ENCODE measurements around the gene MPG. TPM values are rescaled to one million over a fixed set of nuclear protein-coding genes. Genes with fewer than 3 reads are reported as not detected.

Gene MPG
- polyA plus RNA-seq, 3 donors = 32.5 to 86.9 (median 70.6) TPM

DNA sequence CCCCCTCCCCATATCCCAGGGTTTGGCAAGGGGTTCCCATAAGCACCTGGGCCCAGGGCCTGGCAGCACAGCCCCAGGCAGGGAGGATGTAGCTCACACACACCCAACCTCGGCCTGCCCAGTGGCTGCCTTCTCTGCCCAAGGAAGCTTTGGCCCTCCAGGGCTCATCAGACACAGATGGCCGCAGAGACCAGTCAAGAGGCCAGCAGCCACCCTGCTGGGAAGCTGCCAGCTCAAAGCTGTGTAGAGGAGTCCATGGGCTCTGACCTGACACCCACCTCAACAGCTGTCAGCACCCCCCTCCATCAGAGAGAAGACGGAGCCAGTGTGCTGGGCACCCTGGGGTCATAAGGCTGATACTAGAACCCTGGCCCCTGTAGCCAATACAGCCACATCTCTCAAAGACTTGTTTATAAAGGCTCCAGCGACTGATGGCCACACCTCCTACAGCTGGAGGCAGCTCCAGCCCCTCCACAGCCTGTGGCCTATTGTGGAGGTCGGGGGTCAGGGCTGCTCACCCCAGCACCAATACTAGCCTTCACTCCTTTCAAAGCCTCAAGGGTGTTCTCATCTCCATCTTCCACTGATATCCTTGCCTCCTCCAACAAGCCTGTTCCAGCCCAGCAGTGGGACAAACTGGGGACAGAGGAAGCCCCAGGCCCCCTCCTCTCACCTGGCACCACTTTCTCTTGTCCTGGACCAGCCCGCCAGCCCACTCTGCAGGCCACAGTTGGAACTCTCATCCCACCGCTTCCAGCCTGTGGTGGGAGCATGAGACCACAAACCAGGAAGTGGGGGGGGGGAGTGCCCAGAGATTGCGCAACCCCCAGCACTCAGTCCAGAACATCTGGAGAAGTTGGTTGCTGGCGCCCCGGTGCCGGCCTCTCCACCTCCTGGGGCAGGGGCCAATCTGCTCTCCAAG, 2.2 kb upstream of the MPG start:
- H3K9me3 Mint-ChIP-seq = peaks cover 0 to 9% (median 4%) of the 10 kb centered on the region in 7 donors
- peaks cover 8 to 10% of the 10 kb centered on the region in 2 donors for H3K36me3 ChIP-seq (replicated peaks in 1 of 2; ENCODE audit: control insufficient read depth in 1 of 2, insufficient read depth in 2 of 2, low read length in 2 of 2)
- no peak overlapping the region for H3K9ac ChIP-seq (ENCODE audit: insufficient read depth, low read length, poor library complexity, severe bottlenecking)
- H3K27ac Mint-ChIP-seq = peak overlapping the region in 3 of 7 donors; percentile 50 to 83 (median 69)
- peak overlapping the region; percentile 49 to 85 for H3K4me3 Mint-ChIP-seq
- H4K20me1 ChIP-seq (ENCODE audit: insufficient read depth, low read length) = no peaks in the 10 kb centered on the region
- H3K27me3 ChIP-seq (ENCODE audit: control insufficient read depth in 2 of 2, insufficient read depth in 2 of 2, low read length in 2 of 2) = peaks cover 13 to 41% of the 10 kb centered on the region in 2 donors
- intact Hi-C loops (cut with micrococcal nuclease) = no loop called here
- peaks cover 42% of the 10 kb centered on the region for H3K4me1 Mint-ChIP-seq
- H2AFZ ChIP-seq (ENCODE audit: insufficient read depth, low read depth, low read length, poor library complexity, severe bottlenecking) = no peak overlapping the region
- H3K79me2 ChIP-seq (ENCODE audit: insufficient read depth, low read length) = peaks cover 8% of the 10 kb centered on the region
- H3K36me3 Mint-ChIP-seq = peaks cover 16 to 17% of the 10 kb centered on the region in 2 donors
- no peak overlapping the region for H3K27ac ChIP-seq (ENCODE audit: low read depth in 1 of 2, low read length in 2 of 2)
- H3K4me3 ChIP-seq (replicated peaks in 1 of 3; ENCODE audit: low read depth in 2 of 3, low read length in 3 of 3) = peak overlapping the region in 1 of 3 experiments; percentile 87
- 43% methylated on average over 3 of the region's 11 CpGs for WGBS (ENCODE audit: insufficient coverage)
- DNase-seq = peak; percentile 46 to 74 (median 71)
- peaks cover 32 to 40% of the 10 kb centered on the region in 2 donors for H3K4me1 ChIP-seq (ENCODE audit: control insufficient read depth in 1 of 2, insufficient read depth in 2 of 2, low read length in 2 of 2)
- H3K4me2 ChIP-seq (replicated peaks; ENCODE audit: extremely low read depth, low read length, poor library complexity, severe bottlenecking) = peak overlapping the region; percentile 98
- H3K27me3 Mint-ChIP-seq (ENCODE audit: low read depth in 3 of 3) = peaks cover 37 to 50% (median 39%) of the 10 kb centered on the region in 3 donors
- peaks cover 0 to 6% of the 10 kb centered on the region in 2 donors for H3K9me3 ChIP-seq (replicated peaks in 1 of 2; ENCODE audit: control insufficient read depth in 1 of 2, insufficient read depth in 1 of 2, low read length in 2 of 2)
- TF ChIP-seq, protein P1, sequence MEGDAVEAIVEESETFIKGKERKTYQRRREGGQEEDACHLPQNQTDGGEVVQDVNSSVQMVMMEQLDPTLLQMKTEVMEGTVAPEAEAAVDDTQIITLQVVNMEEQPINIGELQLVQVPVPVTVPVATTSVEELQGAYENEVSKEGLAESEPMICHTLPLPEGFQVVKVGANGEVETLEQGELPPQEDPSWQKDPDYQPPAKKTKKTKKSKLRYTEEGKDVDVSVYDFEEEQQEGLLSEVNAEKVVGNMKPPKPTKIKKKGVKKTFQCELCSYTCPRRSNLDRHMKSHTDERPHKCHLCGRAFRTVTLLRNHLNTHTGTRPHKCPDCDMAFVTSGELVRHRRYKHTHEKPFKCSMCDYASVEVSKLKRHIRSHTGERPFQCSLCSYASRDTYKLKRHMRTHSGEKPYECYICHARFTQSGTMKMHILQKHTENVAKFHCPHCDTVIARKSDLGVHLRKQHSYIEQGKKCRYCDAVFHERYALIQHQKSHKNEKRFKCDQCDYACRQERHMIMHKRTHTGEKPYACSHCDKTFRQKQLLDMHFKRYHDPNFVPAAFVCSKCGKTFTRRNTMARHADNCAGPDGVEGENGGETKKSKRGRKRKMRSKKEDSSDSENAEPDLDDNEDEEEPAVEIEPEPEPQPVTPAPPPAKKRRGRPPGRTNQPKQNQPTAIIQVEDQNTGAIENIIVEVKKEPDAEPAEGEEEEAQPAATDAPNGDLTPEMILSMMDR (IDR thresholded peaks at IDR 0.05) = no peak

DNA sequence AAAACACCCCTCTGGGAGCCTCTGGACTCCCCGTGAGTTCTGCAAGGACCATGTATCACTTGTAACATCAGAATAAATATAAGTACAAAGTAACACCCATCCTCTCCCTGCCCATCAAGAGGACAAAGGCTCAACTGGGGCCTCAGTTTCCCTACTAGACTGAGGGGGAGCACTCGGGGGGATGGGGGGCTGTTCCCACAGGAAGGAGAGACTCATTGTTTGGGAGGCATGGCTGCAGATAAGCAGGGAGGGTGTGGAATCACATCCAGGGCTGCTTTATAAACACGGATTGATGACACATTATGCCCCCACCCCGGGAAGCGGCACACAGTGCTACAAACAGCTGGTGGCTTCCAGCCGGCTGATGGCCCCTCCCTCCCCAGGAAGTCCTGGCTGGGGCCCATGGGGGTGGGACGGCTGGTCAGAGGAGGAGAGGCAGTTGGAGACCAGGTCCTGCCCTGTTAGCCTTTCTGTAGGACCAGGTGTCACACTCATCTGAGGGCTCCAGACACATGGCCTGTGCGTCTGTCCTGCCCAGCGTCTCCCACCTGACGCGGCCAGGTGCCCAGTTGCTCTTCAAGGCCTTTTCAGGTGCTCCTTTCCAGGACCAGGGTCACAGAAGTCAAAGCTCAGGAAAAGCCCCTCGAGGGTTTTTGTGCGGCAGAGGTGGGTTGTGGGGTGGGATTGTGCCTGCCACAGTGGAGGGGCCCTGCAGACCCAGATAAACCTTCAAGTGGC, 1.3 kb upstream of the MPG start:
- H3K27ac Mint-ChIP-seq = peak overlapping the region in 3 of 7 donors; percentile 13 to 69 (median 53)
- WGBS (ENCODE audit: insufficient coverage) = 12% methylated on average over 11 of the region's 13 CpGs
- peaks cover 28 to 41% (median 30%) of the 10 kb centered on the region in 3 donors for H3K27me3 Mint-ChIP-seq (ENCODE audit: low read depth in 3 of 3)
- H3K36me3 Mint-ChIP-seq = peaks cover 16 to 21% of the 10 kb centered on the region in 2 donors
- peak overlapping the region in 2 of 3 experiments; percentile 73 to 87 for H3K4me3 ChIP-seq (replicated peaks in 1 of 3; ENCODE audit: low read depth in 2 of 3, low read length in 3 of 3)
- H3K27me3 ChIP-seq (ENCODE audit: control insufficient read depth in 2 of 2, insufficient read depth in 2 of 2, low read length in 2 of 2) = peaks cover 9 to 33% of the 10 kb centered on the region in 2 donors
- peaks cover 0 to 6% (median 3%) of the 10 kb centered on the region in 7 donors for H3K9me3 Mint-ChIP-seq
- TF ChIP-seq, protein P1 (IDR thresholded peaks at IDR 0.05) = no peak
- peaks cover 32 to 40% of the 10 kb centered on the region in 2 donors for H3K4me1 ChIP-seq (ENCODE audit: control insufficient read depth in 1 of 2, insufficient read depth in 2 of 2, low read length in 2 of 2)
- peaks cover 0 to 6% of the 10 kb centered on the region in 2 donors for H3K9me3 ChIP-seq (replicated peaks in 1 of 2; ENCODE audit: control insufficient read depth in 1 of 2, insufficient read depth in 1 of 2, low read length in 2 of 2)
- peaks cover 9 to 10% of the 10 kb centered on the region in 2 donors for H3K36me3 ChIP-seq (replicated peaks in 1 of 2; ENCODE audit: control insufficient read depth in 1 of 2, insufficient read depth in 2 of 2, low read length in 2 of 2)
- H3K79me2 ChIP-seq (ENCODE audit: insufficient read depth, low read length) = peaks cover 8% of the 10 kb centered on the region
- no peak for DNase-seq
- intact Hi-C loops (cut with micrococcal nuclease) = no loop called here
- peak overlapping the region; percentile 89 for H2AFZ ChIP-seq (ENCODE audit: insufficient read depth, low read depth, low read length, poor library complexity, severe bottlenecking)
- peak overlapping the region; percentile 75 to 85 for H3K4me3 Mint-ChIP-seq
- H3K4me2 ChIP-seq (replicated peaks; ENCODE audit: extremely low read depth, low read length, poor library complexity, severe bottlenecking) = peak overlapping the region; percentile 98
- no peaks in the 10 kb centered on the region for H4K20me1 ChIP-seq (ENCODE audit: insufficient read depth, low read length)
- H3K27ac ChIP-seq (ENCODE audit: low read depth in 1 of 2, low read length in 2 of 2) = peak overlapping the region in 1 of 2 donors; percentile 26
- peak overlapping the region; percentile 83 for H3K9ac ChIP-seq (ENCODE audit: insufficient read depth, low read length, poor library complexity, severe bottlenecking)
- peaks cover 43% of the 10 kb centered on the region for H3K4me1 Mint-ChIP-seq
